HG02938 (cell line): ENCODE data around the gene NR0B1.

Source experiments
- ATAC-seq: cut with Tn5 transposase; IDR thresholded peaks from one replicate; pipeline ENCODE4 v1.9.1; 2021; ENCODE audit warnings: mild to moderate bottlenecking, moderate library complexity; ENCODE audit not compliant: unreplicated experiment

Gene NR0B1

GRCh38 chrX:30275498-30275897 is 33.7 kb downstream of the NR0B1 start:
- ATAC-seq: no peak

- no peak for ATAC-seq
Observed at GRCh38 chrX:30270639-30271038, 38.6 kb downstream of the NR0B1 start.

- no peak for ATAC-seq
Observed at GRCh38 chrX:30262763-30263162, 46.4 kb downstream of the NR0B1 start.

- ATAC-seq: no peak
Observed at GRCh38 chrX:30261012-30261411, 48.2 kb downstream of the NR0B1 start.

DNA sequence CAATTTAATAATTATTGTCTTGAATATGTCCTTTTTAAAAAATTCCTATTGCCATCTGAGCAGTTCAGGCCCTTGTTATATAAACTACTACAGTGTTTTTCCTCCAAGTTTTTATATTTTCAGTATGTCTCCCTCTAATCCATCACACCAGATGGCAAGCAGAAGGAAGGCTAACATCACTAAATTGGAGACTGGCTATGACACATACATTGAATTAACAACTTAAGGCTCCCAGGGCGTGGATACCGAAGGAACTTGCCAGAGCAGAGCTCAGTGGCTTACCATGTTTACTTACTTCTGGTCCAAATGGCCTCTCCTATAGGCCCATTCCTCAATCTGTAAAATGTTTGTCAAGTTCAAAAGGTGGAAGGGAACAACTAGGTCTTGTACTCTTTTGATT is 49.3 kb downstream of the NR0B1 start:
- no peak for ATAC-seq
